Stimulated activated CD8-positive, alpha-beta memory T cell treated with anti-CD3 and anti-CD28 coated beads, Interleukin-12 subunit alpha, Interleukin-12 subunit beta, amount 100 ng/mL, for 24 hours (primary cell): ENCODE measurements around the gene UBR7.

Experiments used
- DNase-seq: peaks from one replicate; pipeline ENCODE4 v3.0.0-alpha.2; 2020; ENCODE audit errors: extremely low read depth

The UBR7 gene

GRCh38 chr14:93249128-93249831, 42.2 kb downstream of the UBR7 start:
- no peak for DNase-seq

GRCh38 chr14:93262446-93262845, 55.4 kb downstream of the UBR7 start:
- no peak for DNase-seq

- no peak for DNase-seq
Observed at GRCh38 chr14:93263416-93263815, 56.4 kb downstream of the UBR7 start.

- no peak for DNase-seq
Observed at GRCh38 chr14:93266127-93266526, 59.1 kb downstream of the UBR7 start.

GRCh38 chr14:93267149-93267711, 60.2 kb downstream of the UBR7 start:
- DNase-seq: no peak

- DNase-seq: no peak
Observed at GRCh38 chr14:93268406-93268805, 61.4 kb downstream of the UBR7 start.

GRCh38 chr14:93269341-93270068, 62.4 kb downstream of the UBR7 start:
- no peak for DNase-seq

GRCh38 chr14:93271111-93271510, 64.1 kb downstream of the UBR7 start:
- DNase-seq: no peak

- DNase-seq: no peak
Observed at GRCh38 chr14:93274055-93274806, 67.2 kb downstream of the UBR7 start.

GRCh38 chr14:93276031-93276716, 69.1 kb downstream of the UBR7 start:
- no peak for DNase-seq
